Stomach (tissue), 4 donors: ENCODE measurements around the gene ZNF335.

Experiments
- EP300 ChIP-seq: sonication (generic); formaldehyde crosslinking; IDR thresholded peaks from one replicate; pipeline ENCODE4 v1.6.1; 2017; ENCODE audit warnings: antibody characterized with exemption
- TF ChIP-seq, protein P1 (sequence below), 7 experiments: fragments of 450-650 bp in 4 of 7; fragments of 200-600 bp in 3 of 7; sonication (generic) in 3 of 7; IDR thresholded peaks; one replicate each; pipeline ENCODE4 v1.5.1; 2016 to 2019; ENCODE audit warnings: antibody characterized with exemption in 7 of 7, control low read depth in 2 of 7, mild to moderate bottlenecking in 1 of 7

DNA sequence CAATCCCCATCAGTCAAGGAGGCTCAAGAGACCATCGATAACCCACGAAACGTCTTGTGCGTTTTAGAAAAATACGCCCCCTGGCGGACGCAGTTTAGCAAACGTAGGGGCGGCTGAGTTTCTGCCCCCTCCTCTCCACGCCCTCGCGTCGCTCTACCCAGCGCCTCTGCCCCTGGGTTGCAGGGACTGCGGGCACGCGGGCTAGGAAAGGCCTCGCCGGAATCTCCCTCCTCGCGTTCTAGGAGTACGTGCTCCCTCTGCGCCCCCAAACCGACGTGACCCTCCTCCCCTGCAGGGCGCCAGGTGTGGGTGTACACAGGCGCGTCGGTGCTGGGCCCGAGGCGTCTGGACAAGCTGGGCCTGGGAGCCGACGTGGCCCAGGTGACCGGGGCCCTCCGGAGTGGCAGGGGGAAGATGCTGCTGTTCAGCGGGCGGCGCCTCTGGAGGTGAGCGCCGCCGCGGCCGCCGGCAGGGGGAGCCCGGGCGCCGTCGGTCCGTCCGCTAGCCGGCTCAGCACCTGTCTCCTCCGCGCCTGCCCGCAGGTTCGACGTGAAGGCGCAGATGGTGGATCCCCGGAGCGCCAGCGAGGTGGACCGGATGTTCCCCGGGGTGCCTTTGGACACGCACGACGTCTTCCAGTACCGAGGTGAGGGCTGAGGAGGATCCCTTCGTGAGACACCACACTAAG, 42.0 kb upstream of the ZNF335 start:
- TF ChIP-seq, protein P1, sequence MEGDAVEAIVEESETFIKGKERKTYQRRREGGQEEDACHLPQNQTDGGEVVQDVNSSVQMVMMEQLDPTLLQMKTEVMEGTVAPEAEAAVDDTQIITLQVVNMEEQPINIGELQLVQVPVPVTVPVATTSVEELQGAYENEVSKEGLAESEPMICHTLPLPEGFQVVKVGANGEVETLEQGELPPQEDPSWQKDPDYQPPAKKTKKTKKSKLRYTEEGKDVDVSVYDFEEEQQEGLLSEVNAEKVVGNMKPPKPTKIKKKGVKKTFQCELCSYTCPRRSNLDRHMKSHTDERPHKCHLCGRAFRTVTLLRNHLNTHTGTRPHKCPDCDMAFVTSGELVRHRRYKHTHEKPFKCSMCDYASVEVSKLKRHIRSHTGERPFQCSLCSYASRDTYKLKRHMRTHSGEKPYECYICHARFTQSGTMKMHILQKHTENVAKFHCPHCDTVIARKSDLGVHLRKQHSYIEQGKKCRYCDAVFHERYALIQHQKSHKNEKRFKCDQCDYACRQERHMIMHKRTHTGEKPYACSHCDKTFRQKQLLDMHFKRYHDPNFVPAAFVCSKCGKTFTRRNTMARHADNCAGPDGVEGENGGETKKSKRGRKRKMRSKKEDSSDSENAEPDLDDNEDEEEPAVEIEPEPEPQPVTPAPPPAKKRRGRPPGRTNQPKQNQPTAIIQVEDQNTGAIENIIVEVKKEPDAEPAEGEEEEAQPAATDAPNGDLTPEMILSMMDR (IDR thresholded peaks at IDR 0.05): peak in 5 of 7 experiments; percentile 40 to 87 (median 72)
- no peak for TF ChIP-seq EP300
